Liver (tissue), 9 donors: ENCODE data around the gene POLDIP3. TPM values are rescaled to one million over a fixed set of nuclear protein-coding genes. Genes with fewer than 3 reads are reported as not detected.

ENCODE experiments used
- DNase-seq: peaks from one replicate; pipeline ENCODE4 v3.0.0-alpha.2; 2017; ENCODE audit warnings: low spot score
- H3K27ac ChIP-seq, 2 donors: one replicate each; pipeline ENCODE4 v1.7.0; 2013; ENCODE audit warnings: inconsistent platforms in 2 of 2, low read length in 2 of 2, control low read depth in 1 of 2, low read depth in 1 of 2, mild to moderate bottlenecking in 1 of 2
- H3K27me3 ChIP-seq, 4 donors: one replicate each; pipeline versions ENCODE4 v1.6.1 to v1.7.0; 2013; ENCODE audit warnings: low read length in 3 of 4, inconsistent platforms in 1 of 4, mild to moderate bottlenecking in 1 of 4, moderate library complexity in 1 of 4; ENCODE audit not compliant: control insufficient read depth in 4 of 4, insufficient read depth in 4 of 4
- H3K36me3 ChIP-seq, 4 donors: one replicate each; pipeline versions ENCODE4 v1.6.1 to v1.7.0; 2013; ENCODE audit warnings: low read length in 3 of 4, mild to moderate bottlenecking in 3 of 4, low read depth in 1 of 4, moderate library complexity in 1 of 4; ENCODE audit not compliant: control insufficient read depth in 4 of 4, insufficient read depth in 3 of 4
- H3K4me1 ChIP-seq, 4 donors: one replicate each; pipeline versions ENCODE4 v1.6.1 to v1.7.0; 2013; ENCODE audit warnings: low read length in 3 of 4, mild to moderate bottlenecking in 3 of 4, moderate library complexity in 1 of 4; ENCODE audit not compliant: control insufficient read depth in 4 of 4, insufficient read depth in 4 of 4
- H3K4me3 ChIP-seq, 3 donors: one replicate each; pipeline versions ENCODE4 v1.6.1 to v1.7.0; 2013; ENCODE audit warnings: low read length in 3 of 3, control low read depth in 1 of 3, low read depth in 1 of 3, mild to moderate bottlenecking in 1 of 3
- H3K9ac ChIP-seq, 2 donors: one replicate each; pipeline ENCODE4 v1.7.0; 2013; ENCODE audit warnings: low read length in 2 of 2, mild to moderate bottlenecking in 2 of 2, moderate library complexity in 2 of 2, control low read depth in 1 of 2, low read depth in 1 of 2
- H3K9me3 ChIP-seq, 4 donors: one replicate each; pipeline versions ENCODE4 v1.6.1 to v1.7.0; 2013; ENCODE audit warnings: low read length in 3 of 4; ENCODE audit not compliant: control insufficient read depth in 4 of 4
- EGR1 ChIP-seq, 2 donors: IDR thresholded peaks; 2 replicates each; pipeline ENCODE4 v1.6.1; 2016 to 2018; ENCODE audit warnings: antibody characterized with exemption in 2 of 2, low read depth in 2 of 2
- FOXA2 ChIP-seq: IDR thresholded peaks from 2 replicates; pipeline ENCODE4 v1.6.1; 2016; ENCODE audit warnings: antibody characterized with exemption
- GABPA ChIP-seq, 2 donors: IDR thresholded peaks in 1 of 2; conservative IDR thresholded peaks in 1 of 2; 2 replicates each; pipeline ENCODE4 v1.6.1; 2016; ENCODE audit warnings: antibody characterized with exemption in 2 of 2, mild to moderate bottlenecking in 1 of 2, moderate library complexity in 1 of 2
- HNF4A ChIP-seq, 2 donors: conservative IDR thresholded peaks; 2 replicates each; pipeline ENCODE4 v1.6.1; 2016; ENCODE audit warnings: antibody characterized with exemption in 2 of 2, mild to moderate bottlenecking in 2 of 2
- HNF4G ChIP-seq: IDR thresholded peaks from 2 replicates; pipeline ENCODE4 v1.6.1; 2016; ENCODE audit warnings: antibody characterized with exemption
- RXRA ChIP-seq, 2 donors: IDR thresholded peaks; 2 replicates each; pipeline ENCODE4 v1.6.1; 2017 to 2018; ENCODE audit warnings: antibody characterized with exemption in 2 of 2, mild to moderate bottlenecking in 1 of 2
- SP1 ChIP-seq: IDR thresholded peaks from 2 replicates; pipeline ENCODE4 v1.6.1; 2018; ENCODE audit warnings: antibody characterized with exemption, mild to moderate bottlenecking
- YY1 ChIP-seq: IDR thresholded peaks from 2 replicates; pipeline ENCODE4 v1.6.1; 2016; ENCODE audit warnings: antibody characterized with exemption, mild to moderate bottlenecking
- WGBS: extraction: QIAGEN DNeasy Blood & Tissue Kit; methylation state at CpG from one replicate; pipeline ENCODE4 v1.1.7; 2013; 5-methylcytosine and 5-hydroxymethylcytosine counted together
- polyA plus RNA-seq, 2 donors: library from polyadenylated mRNA; stranded (reverse) in 1 of 2; unstranded in 1 of 2; fragments of 200-250 nt in 1 of 2; fragments of >200 nt in 1 of 2; fragmentation: Nextera tagmentation in 1 of 2; extraction: Ambion mirVana in 1 of 2; gene quantifications; one replicate each; pipeline versions ENCODE4 v1.2.1 to v1.2.3, GENCODE V29; 2013 to 2015
- total RNA-seq, 2 donors: library from RNA; depleted of rRNA; stranded (reverse); fragments of >200 nt; gene quantifications; one replicate each; pipeline ENCODE4 v1.2.3, GENCODE V29; 2014
- TF ChIP-seq, protein P1 (sequence below): IDR thresholded peaks from 2 replicates; pipeline ENCODE4 v1.6.1; 2016; ENCODE audit warnings: antibody characterized with exemption
- donor health status: healthy.
- donor health status: healthy.
- donor health status: healthy.
- donor health status: healthy.
- donor health status: healthy.

POLDIP3 gene
- total and polyA plus RNA-seq, 4 donors: 14.6 to 22.5 (median 18.0) TPM

DNA sequence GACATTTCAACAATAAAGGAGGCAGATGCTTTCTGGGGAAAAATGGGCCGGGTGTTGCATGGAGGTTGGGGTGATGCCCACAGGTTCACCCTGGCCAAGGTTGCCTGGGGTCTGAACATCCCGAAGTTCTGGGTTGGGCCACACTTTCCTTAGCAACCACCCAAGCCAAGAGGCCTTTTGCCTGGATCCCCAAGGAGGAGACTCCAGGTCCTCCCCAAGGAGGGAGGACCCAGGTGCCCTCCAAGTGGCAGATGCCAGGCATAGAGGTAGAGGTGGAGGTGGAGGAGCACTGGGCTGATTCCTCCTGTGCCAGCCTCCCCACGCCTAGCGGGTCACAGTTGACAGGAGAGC is 33.3 kb upstream of the POLDIP3 start:
- Histone ChIP-seq H3K27me3 (no peaks in the 10 kb centered on the region), H3K36me3 (no peaks in the 10 kb centered on the region), H3K4me3 (peak overlapping the region; percentile 95 to 99 (median 96)), H3K4me1 (peaks cover 40 to 68% (median 56%) of the 10 kb centered on the region in 4 donors), H3K9ac (no peak overlapping the region), H3K9me3 (no peaks in the 10 kb centered on the region), H3K27ac (peak overlapping the region; percentile 94 to 96)
- TF ChIP-seq SP1: no peak
- TF ChIP-seq EGR1 (IDR thresholded peaks at IDR 0.05; ENCODE audit: low read depth in 2 of 2): no peak
- no peak for DNase-seq
- 48% methylated on average over 4 of the region's 4 CpGs for WGBS

DNA sequence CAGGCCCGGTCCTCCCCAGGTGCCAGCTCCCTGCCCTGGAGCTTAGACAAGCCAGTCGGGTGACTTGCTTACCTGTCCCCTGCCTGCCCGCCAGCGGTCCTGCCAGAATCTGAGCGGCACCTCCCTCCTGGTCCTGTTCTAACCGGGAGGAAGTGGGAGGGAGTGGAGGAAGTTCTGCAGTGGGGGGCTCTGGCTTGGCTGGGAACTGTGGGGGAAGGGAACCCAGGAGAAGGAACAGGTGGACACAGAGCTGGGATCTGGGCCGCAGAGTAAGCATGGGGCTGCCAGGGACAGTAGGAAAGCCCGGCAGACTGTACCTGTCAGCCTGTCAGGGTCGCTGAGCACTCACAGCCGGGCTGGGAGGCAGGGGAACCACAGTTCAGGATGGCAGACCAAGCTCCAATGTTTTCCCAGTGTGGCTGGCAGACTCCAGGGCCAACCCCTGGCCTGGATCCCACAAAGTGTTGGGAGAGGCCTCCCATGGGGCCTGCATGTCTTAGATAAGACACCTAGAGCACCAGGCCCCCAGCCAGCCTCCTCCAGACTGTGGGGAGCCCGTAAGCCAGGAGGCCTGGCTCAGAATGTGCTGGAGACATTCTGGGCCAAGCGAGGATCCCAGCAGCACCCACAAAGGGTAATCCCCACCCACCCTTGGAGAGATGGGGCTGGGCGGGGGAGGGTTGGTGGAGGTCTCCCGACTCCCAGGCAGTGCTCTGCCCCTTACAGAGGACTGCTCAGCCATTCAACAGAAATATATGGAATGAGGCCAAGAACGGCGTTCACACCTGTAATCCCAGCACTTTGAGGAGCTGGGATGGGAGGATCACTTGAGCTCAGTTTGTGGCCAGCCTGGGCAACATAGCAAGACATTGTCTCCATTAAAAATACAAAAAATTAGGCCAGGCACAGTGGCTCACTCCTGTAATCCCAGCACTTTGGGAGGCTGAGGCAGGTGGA is 32.2 kb upstream of the POLDIP3 start:
- Histone ChIP-seq H3K4me3 (peak overlapping the region in 1 of 3 donors; percentile 30), H3K36me3 (no peaks in the 10 kb centered on the region), H3K9ac (peak overlapping the region in 1 of 2 donors; percentile 4), H3K9me3 (no peaks in the 10 kb centered on the region), H3K27ac (peak overlapping the region; percentile 67 to 73), H3K4me1 (peaks cover 46 to 70% (median 63%) of the 10 kb centered on the region in 4 donors), H3K27me3 (no peaks in the 10 kb centered on the region)
- WGBS: 27% methylated on average over 16 of the region's 16 CpGs
- DNase-seq: peak; percentile 77
- TF ChIP-seq YY1 (peak; percentile 18), FOXA2 (no peak), RXRA (IDR thresholded peaks at IDR 0.05) (peak; percentile 5 to 29), GABPA (IDR thresholded peaks at IDR 0.05 in 1 of 2, conservative IDR thresholded peaks at IDR 0.05 in 1 of 2) (no peak), SP1 (no peak), HNF4A (conservative IDR thresholded peaks at IDR 0.05) (peak in 1 of 2 donors; percentile 30)
- TF ChIP-seq, protein P1, sequence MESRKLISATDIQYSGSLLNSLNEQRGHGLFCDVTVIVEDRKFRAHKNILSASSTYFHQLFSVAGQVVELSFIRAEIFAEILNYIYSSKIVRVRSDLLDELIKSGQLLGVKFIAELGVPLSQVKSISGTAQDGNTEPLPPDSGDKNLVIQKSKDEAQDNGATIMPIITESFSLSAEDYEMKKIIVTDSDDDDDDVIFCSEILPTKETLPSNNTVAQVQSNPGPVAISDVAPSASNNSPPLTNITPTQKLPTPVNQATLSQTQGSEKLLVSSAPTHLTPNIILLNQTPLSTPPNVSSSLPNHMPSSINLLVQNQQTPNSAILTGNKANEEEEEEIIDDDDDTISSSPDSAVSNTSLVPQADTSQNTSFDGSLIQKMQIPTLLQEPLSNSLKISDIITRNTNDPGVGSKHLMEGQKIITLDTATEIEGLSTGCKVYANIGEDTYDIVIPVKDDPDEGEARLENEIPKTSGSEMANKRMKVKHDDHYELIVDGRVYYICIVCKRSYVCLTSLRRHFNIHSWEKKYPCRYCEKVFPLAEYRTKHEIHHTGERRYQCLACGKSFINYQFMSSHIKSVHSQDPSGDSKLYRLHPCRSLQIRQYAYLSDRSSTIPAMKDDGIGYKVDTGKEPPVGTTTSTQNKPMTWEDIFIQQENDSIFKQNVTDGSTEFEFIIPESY: no peak

DNA sequence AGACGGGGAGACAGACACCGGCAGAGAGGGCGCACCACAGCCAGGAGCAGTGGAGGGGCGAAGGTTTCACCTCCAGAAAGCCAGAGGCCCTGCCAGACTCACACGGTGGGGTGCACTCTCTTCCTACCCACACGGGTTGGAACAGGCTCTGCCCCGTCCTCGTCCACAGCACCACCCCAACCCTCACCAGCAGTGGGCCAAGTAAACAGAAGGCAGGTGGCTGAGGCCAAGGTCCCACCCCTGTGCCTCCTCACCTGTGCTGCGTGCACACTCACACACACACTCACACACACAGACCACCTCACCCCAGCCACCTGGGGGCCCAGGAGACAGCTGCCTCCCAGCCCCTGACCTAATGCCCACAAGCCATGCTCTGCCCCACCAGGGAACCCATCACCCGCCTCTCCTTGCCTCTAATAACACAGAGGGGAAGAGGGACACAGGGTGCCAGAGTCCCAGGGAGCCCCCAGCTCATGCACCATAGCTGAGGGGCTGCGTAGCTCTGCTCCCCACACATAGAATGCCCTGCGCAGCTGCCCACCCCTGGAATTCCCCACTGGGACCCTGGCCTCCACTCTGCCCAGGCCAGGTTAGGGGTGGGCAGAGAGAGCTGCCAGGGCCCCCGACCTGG is 31.4 kb upstream of the POLDIP3 start:
- DNase-seq: peak; percentile 66
- Histone ChIP-seq H3K27ac (peak overlapping the region; percentile 67 to 73), H3K4me1 (peaks cover 46 to 73% (median 63%) of the 10 kb centered on the region in 4 donors), H3K27me3 (no peaks in the 10 kb centered on the region), H3K36me3 (no peaks in the 10 kb centered on the region), H3K9me3 (no peaks in the 10 kb centered on the region), H3K4me3 (peak overlapping the region in 1 of 3 donors; percentile 30), H3K9ac (peak overlapping the region in 1 of 2 donors; percentile 23)
- 50% methylated on average over 13 of the region's 13 CpGs for WGBS
- TF ChIP-seq, protein P1: no peak
- peak in 1 of 2 donors; percentile 18 for TF ChIP-seq RXRA (IDR thresholded peaks at IDR 0.05)
- TF ChIP-seq HNF4G: no peak
- peak; percentile 18 for TF ChIP-seq SP1
- peak in 1 of 2 donors; percentile 36 for TF ChIP-seq HNF4A (conservative IDR thresholded peaks at IDR 0.05)
